Endothelial cell of hepatic sinusoid (primary cell): Measurements from ENCODE around the gene KRTAP5-3.

ENCODE experiments used
- in situ Hi-C: cut with HindIII; loops from 2 replicates; pipeline ENCODE4 v1.10.0; 2017; ENCODE audit warnings: low sequenced_read_pairs

The KRTAP5-3 gene

GRCh38 chr11:1643146-1643690 lies 35.0 kb upstream of the KRTAP5-3 start:
- in situ Hi-C loops, result no loop called here

- in situ Hi-C loops, result no loop called here
Observed at GRCh38 chr11:1642288-1643145, 34.3 kb upstream of the KRTAP5-3 start.

GRCh38 chr11:1641096-1641495 lies 32.8 kb upstream of the KRTAP5-3 start:
- in situ Hi-C loops, result no loop called here

- in situ Hi-C loops, result no loop called here
Observed at GRCh38 chr11:1640076-1640946, 32.0 kb upstream of the KRTAP5-3 start.

- in situ Hi-C loops, result loop anchor here (5.0 kb wide), 1 partner anchor 102 kb away; no protein-coding TSS in a partner anchor
Observed at GRCh38 chr11:1639666-1640065, 31.4 kb upstream of the KRTAP5-3 start.

- in situ Hi-C loops, result loop anchor here (5.0 kb wide), 1 partner anchor 102 kb away; no protein-coding TSS in a partner anchor
Observed at GRCh38 chr11:1639102-1639620, 30.9 kb upstream of the KRTAP5-3 start.

GRCh38 chr11:1638344-1638743 lies 30.1 kb upstream of the KRTAP5-3 start:
- in situ Hi-C loops, result loop anchor here (5.0 kb wide), 1 partner anchor 101 kb away; no protein-coding TSS in a partner anchor

- in situ Hi-C loops, result loop anchor here (5.0 kb wide), 1 partner anchor 100 kb away; no protein-coding TSS in a partner anchor
Observed at GRCh38 chr11:1637628-1638027, 29.4 kb upstream of the KRTAP5-3 start.

GRCh38 chr11:1636291-1636950 lies 28.2 kb upstream of the KRTAP5-3 start:
- in situ Hi-C loops, result loop anchor here (5.0 kb wide), 1 partner anchor 99 kb away; no protein-coding TSS in a partner anchor

- in situ Hi-C loops, result no loop called here
Observed at GRCh38 chr11:1633864-1634263, 25.6 kb upstream of the KRTAP5-3 start.

GRCh38 chr11:1632053-1632714 lies 23.9 kb upstream of the KRTAP5-3 start:
- in situ Hi-C loops, result no loop called here

GRCh38 chr11:1631066-1631568 lies 22.9 kb upstream of the KRTAP5-3 start:
- in situ Hi-C loops, result no loop called here

- in situ Hi-C loops, result no loop called here
Observed at GRCh38 chr11:1630271-1630670, 22.0 kb upstream of the KRTAP5-3 start.

- in situ Hi-C loops, result no loop called here
Observed at GRCh38 chr11:1629326-1630185, 21.3 kb upstream of the KRTAP5-3 start, which contains the start of gene KRTAP5-5. TSS of gene KRTAP5-5 (plus strand) at chr11:1629775. CDS start at chr11:1629841, 66 bp downstream.

- in situ Hi-C loops, result no loop called here
Observed at GRCh38 chr11:1628506-1629325, 20.5 kb upstream of the KRTAP5-3 start.

- in situ Hi-C loops, result no loop called here
Observed at GRCh38 chr11:1625541-1625940, 17.3 kb upstream of the KRTAP5-3 start.

- in situ Hi-C loops, result no loop called here
Observed at GRCh38 chr11:1624621-1625020, 16.4 kb upstream of the KRTAP5-3 start.

- in situ Hi-C loops, result no loop called here
Observed at GRCh38 chr11:1623716-1624115, 15.5 kb upstream of the KRTAP5-3 start.
